ENCODE data around the gene GOLGA8B.
"Not testable (repeated sequence)": the region's sequence is repeated elsewhere in the genome, so short reads cannot be mapped to it uniquely, and the experiment has no call there.

GOLGA8B gene, protein sequence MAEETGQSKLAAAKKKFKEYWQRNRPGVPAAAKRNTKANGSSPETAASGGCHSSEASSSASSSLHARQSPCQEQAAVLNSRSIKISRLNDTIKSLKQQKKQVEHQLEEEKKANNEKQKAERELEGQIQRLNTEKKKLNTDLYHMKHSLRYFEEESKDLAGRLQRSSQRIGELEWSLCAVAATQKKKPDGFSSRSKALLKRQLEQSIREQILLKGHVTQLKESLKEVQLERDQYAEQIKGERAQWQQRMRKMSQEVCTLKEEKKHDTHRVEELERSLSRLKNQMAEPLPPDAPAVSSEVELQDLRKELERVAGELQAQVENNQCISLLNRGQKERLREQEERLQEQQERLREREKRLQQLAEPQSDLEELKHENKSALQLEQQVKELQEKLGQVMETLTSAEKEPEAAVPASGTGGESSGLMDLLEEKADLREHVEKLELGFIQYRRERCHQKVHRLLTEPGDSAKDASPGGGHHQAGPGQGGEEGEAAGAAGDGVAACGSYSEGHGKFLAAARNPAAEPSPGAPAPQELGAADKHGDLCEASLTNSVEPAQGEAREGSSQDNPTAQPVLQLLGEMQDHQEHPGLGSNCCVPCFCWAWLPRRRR

DNA sequence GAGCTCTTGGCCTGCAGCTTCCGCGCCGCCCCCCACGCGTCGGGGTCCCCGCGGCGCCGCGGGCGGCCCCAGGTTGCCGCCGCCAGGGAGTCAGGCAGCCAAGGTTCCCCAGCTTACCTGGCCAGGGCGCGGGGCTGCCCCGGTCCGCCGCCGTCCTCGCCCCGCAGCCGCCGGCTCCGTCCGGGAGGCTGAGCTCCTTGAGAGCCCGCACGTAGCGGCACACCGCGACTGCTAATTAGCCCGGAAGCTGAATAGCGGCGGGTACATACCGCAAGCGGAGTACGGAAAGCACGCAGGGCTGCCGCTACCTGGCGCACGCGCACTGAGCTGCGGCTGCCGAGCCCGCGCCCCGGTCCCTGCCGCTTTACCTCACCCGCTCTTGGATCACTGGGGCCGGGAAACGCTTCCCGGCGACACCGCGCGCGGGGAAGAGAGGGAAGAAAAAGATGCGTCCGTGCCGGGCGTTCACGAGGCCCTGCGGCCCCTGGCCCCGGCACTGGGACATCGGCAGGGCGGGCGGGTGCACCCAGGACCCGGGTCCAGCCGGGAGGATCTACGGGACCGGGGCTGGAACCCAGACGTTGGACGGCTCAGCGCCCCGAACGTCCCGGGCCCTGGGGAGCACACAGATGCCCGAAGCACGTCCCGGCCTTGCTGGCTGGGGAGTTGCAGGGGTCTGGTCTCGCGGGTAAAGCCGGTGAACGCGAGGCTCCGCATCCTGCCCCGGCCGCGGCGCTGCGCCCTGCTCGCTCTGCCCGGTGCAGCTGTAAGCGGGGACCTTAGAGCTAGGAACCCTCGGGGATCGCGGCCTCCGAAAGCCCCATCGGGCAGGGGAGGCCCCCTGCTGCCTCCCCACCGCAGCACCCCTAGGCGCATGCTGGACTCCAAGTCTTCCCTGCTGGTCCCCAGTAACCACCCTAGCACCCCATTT, at the start of gene GOLGA8B:
Gene GOLGA8B (minus strand): TSS at position 253 of the 931 bp plus-strand sequence. CDS start 47,739 bp downstream, outside the sequence.
- in situ Hi-C loops (cut with MboI; ENCODE audit: low sequenced_read_pairs, unreplicated experiment) = loop anchor here (25.0 kb wide), 4 partner anchors 121 to 496 kb away; partner anchors contain the start of genes EMC4 and LPCAT4
- TF ChIP-seq, protein P1, sequence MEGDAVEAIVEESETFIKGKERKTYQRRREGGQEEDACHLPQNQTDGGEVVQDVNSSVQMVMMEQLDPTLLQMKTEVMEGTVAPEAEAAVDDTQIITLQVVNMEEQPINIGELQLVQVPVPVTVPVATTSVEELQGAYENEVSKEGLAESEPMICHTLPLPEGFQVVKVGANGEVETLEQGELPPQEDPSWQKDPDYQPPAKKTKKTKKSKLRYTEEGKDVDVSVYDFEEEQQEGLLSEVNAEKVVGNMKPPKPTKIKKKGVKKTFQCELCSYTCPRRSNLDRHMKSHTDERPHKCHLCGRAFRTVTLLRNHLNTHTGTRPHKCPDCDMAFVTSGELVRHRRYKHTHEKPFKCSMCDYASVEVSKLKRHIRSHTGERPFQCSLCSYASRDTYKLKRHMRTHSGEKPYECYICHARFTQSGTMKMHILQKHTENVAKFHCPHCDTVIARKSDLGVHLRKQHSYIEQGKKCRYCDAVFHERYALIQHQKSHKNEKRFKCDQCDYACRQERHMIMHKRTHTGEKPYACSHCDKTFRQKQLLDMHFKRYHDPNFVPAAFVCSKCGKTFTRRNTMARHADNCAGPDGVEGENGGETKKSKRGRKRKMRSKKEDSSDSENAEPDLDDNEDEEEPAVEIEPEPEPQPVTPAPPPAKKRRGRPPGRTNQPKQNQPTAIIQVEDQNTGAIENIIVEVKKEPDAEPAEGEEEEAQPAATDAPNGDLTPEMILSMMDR (IDR thresholded peaks at IDR 0.05; ENCODE audit: borderline replicate concordance, control extremely low read depth, extremely low read depth, insufficient read depth, missing control alignments) = no peak
- DNase-seq (ENCODE audit: low spot score) = peak; percentile 90

DNA sequence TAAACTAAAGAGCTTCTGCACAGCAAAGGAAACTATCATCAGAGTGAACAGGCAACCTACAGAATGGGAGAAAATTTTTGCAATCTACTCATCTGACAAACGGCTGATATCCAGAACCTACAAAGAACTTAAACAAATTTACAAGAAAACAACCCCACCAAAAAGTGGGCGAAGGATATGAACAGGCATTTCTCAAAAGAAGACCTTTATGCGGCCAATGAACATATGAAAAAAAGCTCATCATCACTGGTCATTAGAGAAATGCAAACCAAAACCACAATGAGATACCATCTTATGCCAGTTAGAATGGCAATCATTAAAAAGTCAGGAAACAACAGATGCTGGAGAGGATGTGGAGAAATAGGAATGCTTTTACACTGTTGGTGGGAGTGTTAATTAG, 49.7 kb upstream of the GOLGA8B start:
- DNase-seq (ENCODE audit: low spot score); in situ Hi-C loops (cut with MboI; ENCODE audit: low sequenced_read_pairs, unreplicated experiment): not testable (repeated sequence)

DNA sequence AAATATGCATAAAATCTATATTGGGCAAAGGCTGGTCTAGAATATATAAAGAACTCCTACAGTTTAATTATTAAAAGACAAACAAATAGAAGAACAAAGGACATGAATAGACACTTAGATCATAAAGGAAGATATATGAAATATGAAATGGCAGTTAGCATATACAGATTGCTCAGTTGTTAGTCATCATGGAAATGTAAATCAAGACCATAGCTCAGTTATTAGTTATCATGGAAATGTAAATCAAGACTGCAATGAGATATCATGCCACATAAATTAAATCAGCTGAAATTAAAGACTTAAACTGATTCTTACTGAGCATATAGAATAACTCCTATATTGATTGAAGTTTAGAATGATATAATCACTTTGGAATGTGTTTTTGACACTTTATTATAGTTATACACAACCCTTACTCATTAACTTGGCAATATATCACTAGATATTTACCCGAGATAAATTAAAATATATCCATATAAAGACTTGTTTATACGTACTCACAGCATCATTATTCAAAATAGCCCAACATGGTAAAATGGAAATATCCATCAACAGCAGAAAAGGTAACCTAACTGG, 45.2 kb upstream of the GOLGA8B start:
- TF ChIP-seq, protein P1 (IDR thresholded peaks at IDR 0.05; ENCODE audit: borderline replicate concordance, control extremely low read depth, extremely low read depth, insufficient read depth, missing control alignments) = no peak
- in situ Hi-C loops (cut with MboI; ENCODE audit: low sequenced_read_pairs, unreplicated experiment) = no loop called here
- no peak for DNase-seq (ENCODE audit: low spot score)

DNA sequence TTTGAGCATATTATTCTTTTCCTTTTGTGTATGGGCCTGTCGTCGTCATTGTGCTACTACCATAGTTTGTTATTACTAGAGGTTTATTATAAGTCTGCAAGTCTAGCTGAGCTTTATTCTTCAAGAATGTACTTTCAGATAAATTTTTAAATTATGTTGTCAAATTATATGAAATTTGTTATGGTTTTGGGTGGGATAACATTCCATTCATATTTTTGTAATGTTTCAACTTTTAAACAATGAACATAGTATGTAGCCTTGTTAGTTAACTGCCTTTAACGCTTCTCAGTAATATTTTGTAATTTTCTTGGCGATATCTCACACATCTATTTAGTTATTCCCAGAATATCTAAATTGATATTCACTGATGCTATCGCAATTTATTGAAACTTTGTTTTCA, 41.6 kb upstream of the GOLGA8B start:
- in situ Hi-C loops (cut with MboI; ENCODE audit: low sequenced_read_pairs, unreplicated experiment) = no loop called here
- DNase-seq (ENCODE audit: low spot score) = no peak

DNA sequence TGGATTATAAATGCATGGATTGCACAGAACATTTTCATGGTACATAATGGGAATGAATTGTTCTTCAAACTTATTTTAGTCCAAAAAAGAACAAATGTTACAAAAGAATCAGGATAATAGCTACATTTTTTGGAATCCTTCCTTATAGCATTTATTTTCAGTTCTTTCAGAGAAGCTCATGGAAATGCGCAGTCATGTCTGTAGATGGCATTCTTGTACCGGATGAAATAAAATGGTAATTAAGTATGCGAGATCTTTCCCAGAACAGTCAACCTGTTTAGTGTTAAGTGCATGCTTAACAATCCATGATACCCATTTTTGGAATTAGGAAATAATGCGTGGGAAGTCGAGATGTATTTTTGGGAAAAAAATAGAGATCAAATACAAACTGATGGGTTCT, 38.2 kb upstream of the GOLGA8B start:
- in situ Hi-C loops (cut with MboI; ENCODE audit: low sequenced_read_pairs, unreplicated experiment) = loop anchor here (25.0 kb wide), 1 partner anchor 109 kb away; no protein-coding TSS in a partner anchor
- DNase-seq (ENCODE audit: low spot score) = peak; percentile 4
- TF ChIP-seq, protein P1 (IDR thresholded peaks at IDR 0.05; ENCODE audit: borderline replicate concordance, control extremely low read depth, extremely low read depth, insufficient read depth, missing control alignments) = peak; percentile 13

More for the DNA sequence above, 41.6 kb upstream of the GOLGA8B start:
- TF ChIP-seq, protein P1 (IDR thresholded peaks at IDR 0.05; ENCODE audit: borderline replicate concordance, control extremely low read depth, extremely low read depth, insufficient read depth, missing control alignments) = no peak

DNA sequence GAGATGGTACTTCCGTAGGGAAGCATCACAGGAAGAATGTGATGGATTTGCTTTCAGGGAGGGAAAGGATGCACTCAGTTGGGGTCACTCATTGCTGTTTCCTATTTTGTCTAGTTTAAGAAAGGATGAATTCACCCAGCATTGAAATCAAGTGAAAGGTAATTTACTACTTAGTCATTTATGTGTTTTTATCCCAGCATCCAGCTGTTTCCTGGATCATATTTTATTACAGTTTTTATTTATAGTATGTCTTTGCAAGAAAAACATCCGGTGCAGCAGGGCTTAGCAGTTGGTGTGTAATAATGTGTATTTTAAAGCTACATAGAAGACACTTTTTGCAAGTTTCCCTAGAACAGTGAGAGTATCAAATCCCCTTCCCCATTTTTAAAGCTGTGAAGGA, 37.4 kb upstream of the GOLGA8B start:
- TF ChIP-seq, protein P1 (IDR thresholded peaks at IDR 0.05; ENCODE audit: borderline replicate concordance, control extremely low read depth, extremely low read depth, insufficient read depth, missing control alignments) = no peak

More for the DNA sequence above, 37.4 kb upstream of the GOLGA8B start:
- in situ Hi-C loops (cut with MboI; ENCODE audit: low sequenced_read_pairs, unreplicated experiment) = loop anchor here (25.0 kb wide), 1 partner anchor 109 kb away; no protein-coding TSS in a partner anchor
- DNase-seq (ENCODE audit: low spot score) = no peak
